Fibroblast of pulmonary artery (primary cell): Measurements from ENCODE around the gene CHCHD10.

ENCODE experiments used
- DNase-seq: peaks from one replicate; pipeline ENCODE4 v3.0.0-alpha.2; 2010; ENCODE audit warnings: low read depth
- H3K4me3 ChIP-seq: replicated peaks from 2 replicates; pipeline ENCODE4 v1.5.1; 2011; ENCODE audit warnings: low read depth, mild to moderate bottlenecking, control low read depth, low read length, moderate library complexity
- CTCF ChIP-seq: IDR thresholded peaks from 2 replicates; pipeline ENCODE4 v1.5.1; 2011; ENCODE audit warnings: mild to moderate bottlenecking, control low read depth, low read length, inconsistent platforms; ENCODE audit errors: missing control alignments

The CHCHD10 gene

DNA sequence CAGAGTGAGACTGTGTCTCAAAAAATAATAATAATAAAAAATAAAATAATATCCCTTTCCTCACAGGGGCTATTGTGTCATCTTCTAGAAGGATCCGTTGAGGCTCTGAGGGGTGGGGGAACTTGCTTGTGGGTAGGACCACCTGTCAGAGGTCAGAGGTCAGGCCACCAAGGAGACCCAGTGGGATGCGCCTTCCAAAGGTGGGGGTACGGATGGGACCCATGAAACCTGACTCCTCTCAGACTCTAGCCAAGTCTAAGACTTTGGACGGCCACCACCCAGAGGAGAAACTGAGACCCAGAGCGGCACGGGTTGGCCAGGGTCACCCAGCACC, 4.5 kb upstream of the CHCHD10 start:
- DNase-seq: no peak
- H3K4me3 ChIP-seq: peak overlapping the region; percentile 42
- no peak for TF ChIP-seq CTCF

- DNase-seq: no peak
- no peak for TF ChIP-seq CTCF
- H3K4me3 ChIP-seq: no peak overlapping the region
Observed at GRCh38 chr22:23769321-23769965, 1.7 kb upstream of the CHCHD10 start.

DNA sequence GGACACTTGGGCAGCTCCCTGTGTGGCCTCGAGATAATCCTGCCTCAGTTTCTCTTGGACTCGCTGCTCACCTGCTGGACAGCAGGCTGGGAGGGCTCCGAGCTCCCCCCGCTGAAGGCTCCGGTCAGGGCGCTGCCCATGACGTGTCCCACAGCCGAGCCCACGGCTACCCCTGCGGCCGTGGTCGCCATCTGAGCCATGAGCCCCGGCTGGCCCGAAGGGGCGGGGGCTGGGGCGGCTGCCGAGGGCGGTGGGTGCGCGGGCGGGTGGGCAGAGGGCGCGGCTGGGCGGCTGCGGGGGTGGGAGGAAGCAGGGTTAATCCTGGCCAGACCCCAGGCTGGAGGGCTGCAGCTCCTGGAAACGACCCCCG, 484 bp downstream of the CHCHD10 start:
- no peak for TF ChIP-seq CTCF
- peak overlapping the region; percentile 51 for H3K4me3 ChIP-seq
- DNase-seq: no peak

- no peak overlapping the region for H3K4me3 ChIP-seq
- DNase-seq: no peak
- TF ChIP-seq CTCF: no peak
Observed at GRCh38 chr22:23764899-23765881, 2.6 kb downstream of the CHCHD10 start.

GRCh38 chr22:23763954-23764353, 3.8 kb downstream of the CHCHD10 start:
- no peak overlapping the region for H3K4me3 ChIP-seq
- no peak for TF ChIP-seq CTCF
- no peak for DNase-seq

DNA sequence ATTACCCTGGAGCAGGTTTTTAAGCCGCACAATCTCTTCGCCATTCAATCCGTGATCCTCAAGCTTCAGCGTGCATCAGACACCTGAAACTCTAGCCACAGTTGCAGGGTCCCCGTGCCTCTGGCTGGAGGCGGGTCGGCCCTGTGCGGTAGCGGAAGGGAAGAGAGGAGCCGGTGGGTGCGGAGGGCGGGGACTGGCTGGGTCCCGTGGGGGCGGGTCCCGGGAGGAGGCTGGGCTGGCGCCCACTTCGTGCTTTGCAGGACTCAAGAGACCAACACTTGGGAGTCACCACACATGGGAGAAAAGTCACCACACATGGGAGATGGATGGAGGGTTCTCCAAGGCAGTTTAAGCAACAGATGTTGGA, 4.2 kb downstream of the CHCHD10 start:
- TF ChIP-seq CTCF: no peak
- no peak for DNase-seq
- H3K4me3 ChIP-seq: no peak overlapping the region
